GM18508 (cell line): ENCODE data around the gene ARAF.

ENCODE experiments used
- ATAC-seq: cut with Tn5 transposase; IDR thresholded peaks from one replicate; pipeline ENCODE4 v1.9.1; 2021; ENCODE audit warnings: moderate number of reproducible peaks; ENCODE audit not compliant: insufficient read depth, unreplicated experiment

Gene ARAF

GRCh38 chrX:47618923-47619485 lies 58.0 kb downstream of the ARAF start:
- no peak for ATAC-seq

- no peak for ATAC-seq
Measured at GRCh38 chrX:47619486-47620302, 58.7 kb downstream of the ARAF start, which contains the start of gene SYN1. TSS of gene SYN1 (minus strand) at chrX:47619857. CDS start at chrX:47619728, 129 bp downstream.

GRCh38 chrX:47620303-47620685 lies 59.3 kb downstream of the ARAF start:
- ATAC-seq = no peak
